NB4 (cell line): ENCODE results near the gene SYNDIG1.

Source experiments
- MYC ChIP-seq: IDR thresholded peaks from 2 replicates; pipeline ENCODE4 v1.6.1; 2011; ENCODE audit warnings: low read depth, low read length
- TF ChIP-seq, protein P1 (sequence below): IDR thresholded peaks from one replicate; pipeline ENCODE4 v1.5.1; 2012; ENCODE audit warnings: low read depth, low read length

- TF ChIP-seq, protein P1, sequence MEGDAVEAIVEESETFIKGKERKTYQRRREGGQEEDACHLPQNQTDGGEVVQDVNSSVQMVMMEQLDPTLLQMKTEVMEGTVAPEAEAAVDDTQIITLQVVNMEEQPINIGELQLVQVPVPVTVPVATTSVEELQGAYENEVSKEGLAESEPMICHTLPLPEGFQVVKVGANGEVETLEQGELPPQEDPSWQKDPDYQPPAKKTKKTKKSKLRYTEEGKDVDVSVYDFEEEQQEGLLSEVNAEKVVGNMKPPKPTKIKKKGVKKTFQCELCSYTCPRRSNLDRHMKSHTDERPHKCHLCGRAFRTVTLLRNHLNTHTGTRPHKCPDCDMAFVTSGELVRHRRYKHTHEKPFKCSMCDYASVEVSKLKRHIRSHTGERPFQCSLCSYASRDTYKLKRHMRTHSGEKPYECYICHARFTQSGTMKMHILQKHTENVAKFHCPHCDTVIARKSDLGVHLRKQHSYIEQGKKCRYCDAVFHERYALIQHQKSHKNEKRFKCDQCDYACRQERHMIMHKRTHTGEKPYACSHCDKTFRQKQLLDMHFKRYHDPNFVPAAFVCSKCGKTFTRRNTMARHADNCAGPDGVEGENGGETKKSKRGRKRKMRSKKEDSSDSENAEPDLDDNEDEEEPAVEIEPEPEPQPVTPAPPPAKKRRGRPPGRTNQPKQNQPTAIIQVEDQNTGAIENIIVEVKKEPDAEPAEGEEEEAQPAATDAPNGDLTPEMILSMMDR: no peak
- TF ChIP-seq MYC: no peak
Observed at GRCh38 chr20:24636626-24637025, 167.2 kb downstream of the SYNDIG1 start.
